ENCODE results near the gene EPSTI1. TPM values are rescaled to one million over a fixed set of nuclear protein-coding genes. Genes with fewer than 3 reads are reported as not detected.
"Not testable (repeated sequence)": the region's sequence is repeated elsewhere in the genome, so short reads cannot be mapped to it uniquely, and the experiment has no call there.

EPSTI1 gene
- total RNA-seq, 1 experiment from 2014 or later = 1.3 TPM

- no peak overlapping the region for H3K4me3 ChIP-seq (ENCODE audit: insufficient read depth, low read depth, low read length)
Observed at GRCh38 chr13:42876887-42877545, 115.0 kb downstream of the EPSTI1 start.

DNA sequence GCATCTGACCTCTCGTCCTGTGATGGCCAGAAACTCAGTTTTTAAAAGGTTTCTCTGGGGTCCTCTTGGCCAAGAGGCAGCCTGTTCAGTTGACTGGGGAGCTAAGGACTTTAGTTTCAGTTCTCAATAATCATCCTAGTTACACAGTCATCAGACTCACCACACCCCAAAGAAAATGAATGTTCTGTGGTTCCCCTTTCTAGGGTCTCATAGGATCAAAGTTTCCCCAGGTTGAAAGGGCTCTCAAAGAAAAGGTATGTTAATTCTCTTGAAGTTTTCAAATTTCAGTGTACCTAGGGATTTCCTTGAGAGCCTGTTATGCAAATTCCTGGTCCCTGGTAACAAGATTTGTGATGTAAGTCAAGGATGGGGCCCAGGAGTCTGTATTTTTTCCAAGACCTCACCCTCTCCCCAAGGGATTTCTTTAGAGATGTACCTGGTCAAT lies 115.7 kb downstream of the EPSTI1 start:
- no peak overlapping the region for H3K4me3 ChIP-seq (ENCODE audit: insufficient read depth, low read depth, low read length)
- DNase-seq = peak; percentile 51

More at GRCh38 chr13:42876887-42877545, 115.0 kb downstream of the EPSTI1 start:
- H3K36me3 ChIP-seq (replicated peaks; ENCODE audit: control insufficient read depth, insufficient read depth, low read length) = no peaks in the 10 kb centered on the region
- H3K27me3 ChIP-seq (ENCODE audit: control insufficient read depth, insufficient read depth, low read length) = no peaks in the 10 kb centered on the region
- DNase-seq = peak; percentile 30

GRCh38 chr13:42875475-42876269 lies 116.4 kb downstream of the EPSTI1 start:
- no peak overlapping the region for H3K4me3 ChIP-seq (ENCODE audit: insufficient read depth, low read depth, low read length)
- no peaks in the 10 kb centered on the region for H3K27me3 ChIP-seq (ENCODE audit: control insufficient read depth, insufficient read depth, low read length)
- H3K36me3 ChIP-seq (replicated peaks; ENCODE audit: control insufficient read depth, insufficient read depth, low read length) = no peaks in the 10 kb centered on the region
- peak; percentile 53 for DNase-seq

More for the DNA sequence above, 115.7 kb downstream of the EPSTI1 start:
- H3K27me3 ChIP-seq (ENCODE audit: control insufficient read depth, insufficient read depth, low read length) = no peaks in the 10 kb centered on the region
- no peaks in the 10 kb centered on the region for H3K36me3 ChIP-seq (replicated peaks; ENCODE audit: control insufficient read depth, insufficient read depth, low read length)

- Histone ChIP-seq H3K27me3 (ENCODE audit: control insufficient read depth, insufficient read depth, low read length) (no peaks in the 10 kb centered on the region), H3K4me3 (ENCODE audit: insufficient read depth, low read depth, low read length) (no peak overlapping the region), H3K36me3 (replicated peaks; ENCODE audit: control insufficient read depth, insufficient read depth, low read length) (no peaks in the 10 kb centered on the region; the same call in 1 of the 2 replicates)
- DNase-seq = no peak
Observed at GRCh38 chr13:42874221-42874620, 117.8 kb downstream of the EPSTI1 start.

GRCh38 chr13:42873081-42873480 lies 119.0 kb downstream of the EPSTI1 start:
- H3K36me3 ChIP-seq (replicated peaks; ENCODE audit: control insufficient read depth, insufficient read depth, low read length) = no peaks in the 10 kb centered on the region; the same call in none of the 2 replicates
- no peaks in the 10 kb centered on the region for H3K27me3 ChIP-seq (ENCODE audit: control insufficient read depth, insufficient read depth, low read length)
- DNase-seq = no peak
- no peak overlapping the region for H3K4me3 ChIP-seq (ENCODE audit: insufficient read depth, low read depth, low read length)

DNA sequence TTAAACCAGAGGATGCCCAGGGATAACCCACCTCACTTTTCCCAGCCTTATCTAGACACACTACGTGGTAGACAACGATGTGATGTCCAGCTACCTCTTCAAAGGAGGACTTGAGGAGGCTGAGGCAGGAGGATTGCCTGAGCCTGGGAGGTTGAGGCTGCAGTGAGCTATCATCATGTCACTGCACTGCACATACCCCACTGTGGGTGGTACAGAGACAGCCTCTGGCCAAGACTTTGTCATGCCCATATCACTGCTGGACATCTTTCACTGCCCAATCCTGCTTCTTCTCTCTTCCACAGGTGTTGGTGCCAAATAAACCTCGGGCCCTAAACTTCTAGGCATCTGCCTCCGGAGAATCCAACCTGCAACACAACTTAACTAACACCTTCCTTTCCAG lies 124.8 kb downstream of the EPSTI1 start:
- no peaks in the 10 kb centered on the region for H3K27me3 ChIP-seq (ENCODE audit: control insufficient read depth, insufficient read depth, low read length)
- DNase-seq = no peak
- no peak overlapping the region for H3K4me3 ChIP-seq (ENCODE audit: insufficient read depth, low read depth, low read length)
- H3K36me3 ChIP-seq (replicated peaks; ENCODE audit: control insufficient read depth, insufficient read depth, low read length) = peaks cover 16% of the 10 kb centered on the region

GRCh38 chr13:42865768-42866102 lies 126.3 kb downstream of the EPSTI1 start:
- no peaks in the 10 kb centered on the region for H3K27me3 ChIP-seq (ENCODE audit: control insufficient read depth, insufficient read depth, low read length)
- no peak for DNase-seq
- H3K4me3 ChIP-seq (ENCODE audit: insufficient read depth, low read depth, low read length) = no peak overlapping the region
- H3K36me3 ChIP-seq (replicated peaks; ENCODE audit: control insufficient read depth, insufficient read depth, low read length) = peaks cover 18% of the 10 kb centered on the region

- peaks cover 22% of the 10 kb centered on the region for H3K36me3 ChIP-seq (replicated peaks; ENCODE audit: control insufficient read depth, insufficient read depth, low read length)
- no peaks in the 10 kb centered on the region for H3K27me3 ChIP-seq (ENCODE audit: control insufficient read depth, insufficient read depth, low read length)
- no peak overlapping the region for H3K4me3 ChIP-seq (ENCODE audit: insufficient read depth, low read depth, low read length)
- no peak for DNase-seq
Observed at GRCh38 chr13:42864952-42865767, 126.9 kb downstream of the EPSTI1 start.

GRCh38 chr13:42862370-42862769 lies 129.7 kb downstream of the EPSTI1 start:
- H3K27me3 ChIP-seq (ENCODE audit: control insufficient read depth, insufficient read depth, low read length); H3K4me3 ChIP-seq (ENCODE audit: insufficient read depth, low read depth, low read length); DNase-seq: not testable (repeated sequence)
- H3K36me3 ChIP-seq (replicated peaks; ENCODE audit: control insufficient read depth, insufficient read depth, low read length) = peaks cover 21% of the 10 kb centered on the region

GRCh38 chr13:42860485-42860884 lies 131.6 kb downstream of the EPSTI1 start:
- peaks cover 9% of the 10 kb centered on the region for H3K36me3 ChIP-seq (replicated peaks; ENCODE audit: control insufficient read depth, insufficient read depth, low read length)

DNA sequence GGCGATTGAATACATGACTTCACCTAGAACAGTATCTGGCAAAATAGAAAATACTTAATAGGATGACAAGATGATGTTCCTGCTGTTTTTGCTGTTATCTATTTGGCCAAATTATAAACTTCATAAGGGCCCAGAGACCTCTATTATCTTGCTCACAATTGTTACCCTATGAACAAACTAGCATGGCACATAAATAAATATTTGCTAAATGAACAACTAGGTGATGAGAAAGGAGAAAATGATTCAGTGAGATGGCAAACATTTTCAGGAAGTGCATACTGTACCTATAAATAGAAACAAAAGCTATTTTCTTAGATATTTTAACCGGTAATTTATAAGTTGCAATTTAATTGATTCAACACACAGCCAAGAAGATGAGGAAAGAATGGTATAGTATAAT lies 132.3 kb downstream of the EPSTI1 start:
- DNase-seq = no peak
- H3K27me3 ChIP-seq (ENCODE audit: control insufficient read depth, insufficient read depth, low read length) = no peaks in the 10 kb centered on the region
- H3K4me3 ChIP-seq (ENCODE audit: insufficient read depth, low read depth, low read length) = no peak overlapping the region
- H3K36me3 ChIP-seq (replicated peaks; ENCODE audit: control insufficient read depth, insufficient read depth, low read length) = peaks cover 12% of the 10 kb centered on the region

More at GRCh38 chr13:42860485-42860884, 131.6 kb downstream of the EPSTI1 start:
- Histone ChIP-seq H3K4me3 (ENCODE audit: insufficient read depth, low read depth, low read length) (no peak overlapping the region), H3K27me3 (ENCODE audit: control insufficient read depth, insufficient read depth, low read length) (no peaks in the 10 kb centered on the region)
- DNase-seq = no peak

DNA sequence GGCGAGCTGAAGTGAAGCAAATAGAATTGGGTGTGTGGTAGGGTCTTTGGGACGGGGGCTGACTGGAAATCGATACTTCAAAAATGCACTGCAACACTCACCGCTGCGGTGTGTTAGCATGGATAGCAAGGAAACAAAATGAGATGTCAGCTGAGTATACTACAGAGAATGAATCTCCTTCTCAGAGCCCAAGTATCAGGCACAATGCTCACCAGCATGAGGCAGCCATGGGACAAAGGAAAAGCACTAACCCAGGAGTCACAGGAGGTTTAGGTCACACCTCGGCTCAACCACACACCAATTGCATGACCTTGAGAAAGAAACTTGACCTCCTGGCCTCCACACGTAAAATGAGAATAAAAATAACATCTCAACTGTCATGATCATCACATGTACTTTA lies 136.6 kb downstream of the EPSTI1 start:
- Histone ChIP-seq H3K27me3 (ENCODE audit: control insufficient read depth, insufficient read depth, low read length) (no peaks in the 10 kb centered on the region), H3K36me3 (replicated peaks; ENCODE audit: control insufficient read depth, insufficient read depth, low read length) (peaks cover 12% of the 10 kb centered on the region), H3K4me3 (ENCODE audit: insufficient read depth, low read depth, low read length) (no peak overlapping the region)
- DNase-seq = no peak

GRCh38 chr13:42852136-42852535 lies 139.9 kb downstream of the EPSTI1 start:
- Histone ChIP-seq H3K4me3 (ENCODE audit: insufficient read depth, low read depth, low read length) (no peak overlapping the region), H3K27me3 (ENCODE audit: control insufficient read depth, insufficient read depth, low read length) (no peaks in the 10 kb centered on the region), H3K36me3 (replicated peaks; ENCODE audit: control insufficient read depth, insufficient read depth, low read length) (peaks cover 8% of the 10 kb centered on the region)
- DNase-seq = no peak

- Histone ChIP-seq H3K36me3 (replicated peaks; ENCODE audit: control insufficient read depth, insufficient read depth, low read length) (peaks cover 6% of the 10 kb centered on the region), H3K27me3 (ENCODE audit: control insufficient read depth, insufficient read depth, low read length) (no peaks in the 10 kb centered on the region), H3K4me3 (ENCODE audit: insufficient read depth, low read depth, low read length) (no peak overlapping the region)
- DNase-seq = no peak
Observed at GRCh38 chr13:42849200-42849599, 142.8 kb downstream of the EPSTI1 start.
